ENCODE data around the gene RIOK1.

Gene RIOK1

DNA sequence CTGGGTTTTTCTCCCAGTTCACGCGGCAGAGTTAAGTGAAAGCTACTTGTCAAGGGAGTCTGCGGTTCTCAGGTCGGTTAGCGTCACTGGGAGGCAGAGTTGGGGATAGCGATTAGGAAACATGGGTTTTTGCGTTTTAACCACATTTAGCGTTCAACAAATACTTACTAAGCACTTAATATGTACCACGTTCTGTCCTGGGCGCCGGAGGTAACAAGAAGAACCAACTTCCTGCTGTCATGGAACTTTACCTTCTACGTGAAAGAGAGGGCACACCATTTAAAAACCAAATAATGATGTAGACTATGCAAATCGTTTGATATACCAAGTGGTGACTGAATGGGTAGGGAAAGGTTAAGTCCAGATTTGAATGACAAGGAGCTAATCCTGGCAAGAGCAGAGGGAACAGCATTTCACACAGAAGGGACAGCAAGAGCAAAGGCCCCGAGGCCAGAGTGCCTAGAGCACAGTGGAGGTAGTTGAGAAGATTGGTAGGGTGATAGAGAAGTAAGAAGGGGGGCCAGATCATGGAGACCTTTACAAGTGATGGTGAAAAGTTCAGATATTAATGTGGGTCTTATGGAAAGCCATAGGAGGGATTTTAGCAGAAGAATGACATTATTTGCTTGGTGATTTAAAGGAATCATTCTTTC lies 744 bp downstream of the RIOK1 start:
- Histone ChIP-seq H3K4me2 (ENCODE audit: low read depth, low read length, poor library complexity, severe bottlenecking) (peak overlapping the region; percentile 88), H3K9me2 (replicated peaks; ENCODE audit: low read depth, low read length) (no peaks in the 10 kb centered on the region), H2AFZ (ENCODE audit: low read length) (peak overlapping the region; percentile 94), H3K4me1 (ENCODE audit: insufficient read depth, low read length, poor library complexity, severe bottlenecking) (peaks cover 39% of the 10 kb centered on the region), H3K9me3 (ENCODE audit: insufficient read depth, low read depth, low read length) (no peaks in the 10 kb centered on the region), H4K20me1 (ENCODE audit: insufficient read depth, low read length, poor library complexity, severe bottlenecking) (peaks cover 19% of the 10 kb centered on the region), H3K27me3 (ENCODE audit: insufficient read depth, low read length, poor library complexity, severe bottlenecking) (no peaks in the 10 kb centered on the region), H3K36me3 (ENCODE audit: insufficient read depth, low read length) (peaks cover 9% of the 10 kb centered on the region), H3K4me3 (ENCODE audit: low read length, poor library complexity, severe bottlenecking) (peak overlapping the region; percentile 93), H3K79me2 (ENCODE audit: insufficient read depth, low read length) (peaks cover 56% of the 10 kb centered on the region), H3K9ac (ENCODE audit: low read depth, low read length, poor library complexity, severe bottlenecking) (peak overlapping the region; percentile 87), H3F3A (ENCODE audit: low read depth) (no peaks in the 10 kb centered on the region)
- no peak for TF ChIP-seq EZH2phosphoT487 (IDR thresholded peaks at IDR 0.05; ENCODE audit: borderline replicate concordance)
- TF ChIP-seq, protein P1, sequence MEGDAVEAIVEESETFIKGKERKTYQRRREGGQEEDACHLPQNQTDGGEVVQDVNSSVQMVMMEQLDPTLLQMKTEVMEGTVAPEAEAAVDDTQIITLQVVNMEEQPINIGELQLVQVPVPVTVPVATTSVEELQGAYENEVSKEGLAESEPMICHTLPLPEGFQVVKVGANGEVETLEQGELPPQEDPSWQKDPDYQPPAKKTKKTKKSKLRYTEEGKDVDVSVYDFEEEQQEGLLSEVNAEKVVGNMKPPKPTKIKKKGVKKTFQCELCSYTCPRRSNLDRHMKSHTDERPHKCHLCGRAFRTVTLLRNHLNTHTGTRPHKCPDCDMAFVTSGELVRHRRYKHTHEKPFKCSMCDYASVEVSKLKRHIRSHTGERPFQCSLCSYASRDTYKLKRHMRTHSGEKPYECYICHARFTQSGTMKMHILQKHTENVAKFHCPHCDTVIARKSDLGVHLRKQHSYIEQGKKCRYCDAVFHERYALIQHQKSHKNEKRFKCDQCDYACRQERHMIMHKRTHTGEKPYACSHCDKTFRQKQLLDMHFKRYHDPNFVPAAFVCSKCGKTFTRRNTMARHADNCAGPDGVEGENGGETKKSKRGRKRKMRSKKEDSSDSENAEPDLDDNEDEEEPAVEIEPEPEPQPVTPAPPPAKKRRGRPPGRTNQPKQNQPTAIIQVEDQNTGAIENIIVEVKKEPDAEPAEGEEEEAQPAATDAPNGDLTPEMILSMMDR (conservative IDR thresholded peaks at IDR 0.05; ENCODE audit: low read length), result no peak

DNA sequence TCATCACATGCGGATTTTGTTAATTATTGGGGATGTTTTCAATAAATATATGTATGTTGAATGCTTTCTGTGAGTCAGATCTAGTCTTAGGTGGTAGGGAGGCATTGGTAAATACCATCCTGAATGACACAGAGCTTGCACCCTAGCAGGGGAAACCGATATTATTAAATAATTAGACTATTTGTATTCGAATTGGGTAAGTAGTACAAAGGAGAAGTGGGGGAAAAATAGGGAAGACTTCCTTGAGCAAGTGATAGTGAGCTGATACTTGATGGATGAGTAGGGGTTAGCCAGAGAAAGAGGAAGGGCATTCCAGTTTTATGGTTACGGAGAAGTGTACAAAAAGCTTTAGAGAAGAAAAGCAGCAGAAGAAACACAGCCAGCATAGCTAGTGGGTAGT lies 1.5 kb downstream of the RIOK1 start:
- Histone ChIP-seq H3K79me2 (ENCODE audit: insufficient read depth, low read length) (peaks cover 56% of the 10 kb centered on the region), H3K9ac (ENCODE audit: low read depth, low read length, poor library complexity, severe bottlenecking) (peak overlapping the region; percentile 87), H4K20me1 (ENCODE audit: insufficient read depth, low read length, poor library complexity, severe bottlenecking) (peaks cover 19% of the 10 kb centered on the region)

DNA sequence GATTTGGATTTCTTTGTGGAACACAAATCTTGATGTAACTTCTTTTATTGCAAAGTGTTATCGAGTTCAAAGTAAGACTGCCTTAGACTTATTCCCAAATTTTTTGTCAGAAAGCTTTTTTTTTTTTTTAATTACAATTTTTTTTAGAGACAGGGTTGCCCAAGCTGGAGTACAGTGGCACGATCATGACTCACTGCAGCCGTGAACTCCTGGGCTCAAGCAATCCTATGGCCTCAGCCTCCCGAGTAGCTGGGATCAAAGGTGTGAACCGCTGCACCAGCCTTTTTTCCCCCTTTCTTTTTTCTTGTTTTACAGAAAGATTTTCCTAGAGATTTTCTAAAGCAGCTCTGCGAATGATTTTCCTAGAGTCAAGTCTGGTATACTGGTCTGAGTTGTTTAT lies 2.8 kb downstream of the RIOK1 start:
- H3K36me3 ChIP-seq (ENCODE audit: insufficient read depth, low read length), result peaks cover 18% of the 10 kb centered on the region
- peaks cover 56% of the 10 kb centered on the region for H3K79me2 ChIP-seq (ENCODE audit: insufficient read depth, low read length)

More for the DNA sequence above, 1.5 kb downstream of the RIOK1 start:
- Histone ChIP-seq H3K4me3 (ENCODE audit: low read length, poor library complexity, severe bottlenecking) (peak overlapping the region; percentile 93), H3K4me1 (ENCODE audit: insufficient read depth, low read length, poor library complexity, severe bottlenecking) (peaks cover 39% of the 10 kb centered on the region), H3K9me2 (replicated peaks; ENCODE audit: low read depth, low read length) (no peaks in the 10 kb centered on the region), H3K9me3 (ENCODE audit: insufficient read depth, low read depth, low read length) (no peaks in the 10 kb centered on the region), H3F3A (ENCODE audit: low read depth) (no peaks in the 10 kb centered on the region), H3K4me2 (ENCODE audit: low read depth, low read length, poor library complexity, severe bottlenecking) (peak overlapping the region; percentile 88), H3K27me3 (ENCODE audit: insufficient read depth, low read length, poor library complexity, severe bottlenecking) (no peaks in the 10 kb centered on the region), H2AFZ (ENCODE audit: low read length) (no peak overlapping the region), H3K36me3 (ENCODE audit: insufficient read depth, low read length) (peaks cover 17% of the 10 kb centered on the region)
- no peak for TF ChIP-seq EZH2phosphoT487 (IDR thresholded peaks at IDR 0.05; ENCODE audit: borderline replicate concordance)
- TF ChIP-seq, protein P1 (conservative IDR thresholded peaks at IDR 0.05; ENCODE audit: low read length), result no peak

More for the DNA sequence above, 2.8 kb downstream of the RIOK1 start:
- Histone ChIP-seq H3K4me2 (ENCODE audit: low read depth, low read length, poor library complexity, severe bottlenecking) (peak overlapping the region; percentile 88), H3K9me3 (ENCODE audit: insufficient read depth, low read depth, low read length) (no peaks in the 10 kb centered on the region), H3K9me2 (replicated peaks; ENCODE audit: low read depth, low read length) (no peaks in the 10 kb centered on the region), H3K27me3 (ENCODE audit: insufficient read depth, low read length, poor library complexity, severe bottlenecking) (no peaks in the 10 kb centered on the region), H3K9ac (ENCODE audit: low read depth, low read length, poor library complexity, severe bottlenecking) (peak overlapping the region; percentile 87), H4K20me1 (ENCODE audit: insufficient read depth, low read length, poor library complexity, severe bottlenecking) (peaks cover 19% of the 10 kb centered on the region), H2AFZ (ENCODE audit: low read length) (no peak overlapping the region), H3K4me1 (ENCODE audit: insufficient read depth, low read length, poor library complexity, severe bottlenecking) (peaks cover 39% of the 10 kb centered on the region), H3F3A (ENCODE audit: low read depth) (no peaks in the 10 kb centered on the region), H3K4me3 (ENCODE audit: low read length, poor library complexity, severe bottlenecking) (peak overlapping the region; percentile 93)
- no peak for TF ChIP-seq EZH2phosphoT487 (IDR thresholded peaks at IDR 0.05; ENCODE audit: borderline replicate concordance)
- TF ChIP-seq, protein P1 (conservative IDR thresholded peaks at IDR 0.05; ENCODE audit: low read length), result no peak
